GM18951 (cell line): ENCODE results near the gene PSME1.
A peak's percentile ranks its signal among the peaks of the same experiment; 100 is the strongest.

Experiments used
- POLR2A ChIP-seq: IDR thresholded peaks from 4 replicates; pipeline ENCODE4 v1.6.1; 2011; ENCODE audit warnings: mild to moderate bottlenecking; ENCODE audit not compliant: insufficient read length, insufficient read depth; ENCODE audit errors: extremely low read depth
- in situ Hi-C: fragments of 300-500 bp; cut with MboI; formaldehyde crosslinking; loops from one replicate; pipeline ENCODE4 v1.12.0; 2022; ENCODE audit warnings: low sequenced_read_pairs, mixed read lengths, inconsistent platforms; ENCODE audit not compliant: unreplicated experiment

PSME1 gene

DNA sequence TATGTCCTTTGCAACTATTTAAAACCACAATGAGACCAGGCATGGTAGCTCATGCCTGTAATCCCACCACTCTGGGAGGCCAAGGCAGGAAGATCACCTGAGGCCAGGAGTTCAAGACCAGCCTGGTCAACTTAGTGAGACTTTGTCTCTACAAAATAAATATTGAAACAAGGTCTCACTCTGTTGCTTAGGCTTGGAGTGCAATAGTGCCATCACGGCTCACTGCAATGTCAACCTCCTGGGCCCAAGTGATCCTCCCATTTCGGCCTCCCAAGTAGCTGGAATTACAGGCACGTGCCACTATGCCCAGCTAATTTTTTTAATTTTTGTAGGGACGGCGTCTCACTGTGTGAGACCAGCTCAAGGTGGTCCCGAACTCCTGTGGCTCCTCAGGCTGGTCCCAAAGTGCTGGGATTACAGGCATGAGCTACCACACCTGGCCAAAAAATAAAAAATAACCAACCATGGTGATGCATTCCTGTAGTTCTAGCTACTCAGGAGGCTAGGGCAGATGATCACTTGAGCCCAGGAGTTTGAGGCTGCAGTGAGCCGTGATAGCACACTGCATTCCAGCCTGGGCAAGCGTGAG, 6.5 kb upstream of the PSME1 start:
- no peak for TF ChIP-seq POLR2A
- in situ Hi-C loops = no loop called here

DNA sequence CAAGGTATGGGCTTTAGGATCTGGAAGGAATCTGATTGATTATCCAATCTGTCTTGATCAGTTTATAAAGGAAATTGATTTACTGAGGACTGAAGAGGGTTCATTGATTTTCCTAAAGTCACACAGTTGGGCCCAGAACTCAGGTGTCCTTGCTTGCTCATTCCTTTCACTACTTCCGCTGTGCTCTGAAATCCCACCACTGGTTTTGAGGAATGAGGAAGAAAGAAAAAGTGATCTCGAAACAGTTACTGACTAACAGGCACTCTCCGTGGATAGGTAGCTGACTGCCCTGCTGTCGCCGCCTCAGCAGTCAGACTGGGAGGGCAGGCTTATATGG, 5.6 kb upstream of the PSME1 start, which contains the start of gene FITM1:
Gene FITM1 (plus strand): TSS at position 280 of the 337 bp plus-strand sequence. CDS start 905 bp downstream, outside the sequence.
- in situ Hi-C loops = no loop called here
- TF ChIP-seq POLR2A = no peak

GRCh38 chr14:24130717-24131548, 5.1 kb upstream of the PSME1 start:
- TF ChIP-seq POLR2A = no peak
- in situ Hi-C loops = no loop called here

GRCh38 chr14:24131549-24131966, 4.4 kb upstream of the PSME1 start:
- in situ Hi-C loops = no loop called here
- TF ChIP-seq POLR2A = no peak

- TF ChIP-seq POLR2A = no peak
- in situ Hi-C loops = no loop called here
Observed at GRCh38 chr14:24132061-24132685, 3.8 kb upstream of the PSME1 start.

- no peak for TF ChIP-seq POLR2A
- in situ Hi-C loops = no loop called here
Observed at GRCh38 chr14:24132976-24133375, 3.0 kb upstream of the PSME1 start.

GRCh38 chr14:24133735-24134134, 2.3 kb upstream of the PSME1 start:
- TF ChIP-seq POLR2A = no peak
- in situ Hi-C loops = no loop called here

DNA sequence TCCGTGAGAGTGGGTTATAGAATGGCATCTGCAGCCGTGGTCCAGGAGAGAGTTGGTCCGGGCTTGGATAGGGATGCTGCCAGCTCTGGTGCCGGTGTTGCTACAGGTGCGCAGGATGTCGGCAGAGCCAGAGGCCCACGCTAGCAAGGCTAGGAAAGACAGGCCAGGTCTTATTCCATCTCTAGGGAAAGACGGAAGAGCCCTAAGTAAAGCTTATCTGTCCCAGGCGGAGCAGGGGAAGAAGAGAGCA, 485 bp upstream of the PSME1 start:
- TF ChIP-seq POLR2A = no peak

GRCh38 chr14:24136684-24137528, 912 bp downstream of the PSME1 start:
- in situ Hi-C loops = no loop called here
- no peak for TF ChIP-seq POLR2A

More for the DNA sequence above, 485 bp upstream of the PSME1 start:
- in situ Hi-C loops = no loop called here

DNA sequence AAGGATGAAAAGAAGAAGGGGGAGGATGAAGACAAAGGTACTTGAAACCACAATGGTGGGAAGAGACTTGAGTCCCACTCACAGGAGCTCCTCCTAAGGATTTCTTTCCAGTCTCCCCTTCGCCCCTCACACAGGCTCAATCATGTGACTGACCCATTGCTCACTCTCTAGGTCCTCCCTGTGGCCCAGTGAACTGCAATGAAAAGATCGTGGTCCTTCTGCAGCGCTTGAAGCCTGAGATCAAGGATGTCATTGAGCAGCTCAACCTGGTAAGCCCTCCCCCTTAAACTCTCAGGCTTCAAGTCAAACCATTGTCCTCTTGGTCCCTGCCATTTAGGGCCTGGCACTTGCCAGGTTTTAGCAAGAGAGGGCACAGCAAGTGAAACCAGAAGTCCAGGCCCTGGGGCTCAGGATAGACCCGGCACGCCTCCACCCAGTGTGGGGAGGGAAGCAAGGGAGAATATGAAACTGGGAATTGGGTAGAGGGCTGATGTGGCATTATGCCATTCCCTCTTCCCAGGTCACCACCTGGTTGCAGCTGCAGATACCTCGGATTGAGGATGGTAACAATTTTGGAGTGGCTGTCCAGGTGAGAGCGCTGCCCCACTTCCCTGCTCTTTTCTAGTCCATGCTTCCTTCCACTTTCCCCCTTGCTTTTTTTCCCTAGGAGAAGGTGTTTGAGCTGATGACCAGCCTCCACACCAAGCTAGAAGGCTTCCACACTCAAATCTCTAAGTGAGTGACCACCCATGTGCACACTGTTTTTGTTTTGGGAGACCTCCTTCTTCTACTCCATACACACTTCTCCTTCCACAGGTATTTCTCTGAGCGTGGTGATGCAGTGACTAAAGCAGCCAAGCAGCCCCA, 1.8 kb downstream of the PSME1 start:
- in situ Hi-C loops = no loop called here
- TF ChIP-seq POLR2A = no peak

DNA sequence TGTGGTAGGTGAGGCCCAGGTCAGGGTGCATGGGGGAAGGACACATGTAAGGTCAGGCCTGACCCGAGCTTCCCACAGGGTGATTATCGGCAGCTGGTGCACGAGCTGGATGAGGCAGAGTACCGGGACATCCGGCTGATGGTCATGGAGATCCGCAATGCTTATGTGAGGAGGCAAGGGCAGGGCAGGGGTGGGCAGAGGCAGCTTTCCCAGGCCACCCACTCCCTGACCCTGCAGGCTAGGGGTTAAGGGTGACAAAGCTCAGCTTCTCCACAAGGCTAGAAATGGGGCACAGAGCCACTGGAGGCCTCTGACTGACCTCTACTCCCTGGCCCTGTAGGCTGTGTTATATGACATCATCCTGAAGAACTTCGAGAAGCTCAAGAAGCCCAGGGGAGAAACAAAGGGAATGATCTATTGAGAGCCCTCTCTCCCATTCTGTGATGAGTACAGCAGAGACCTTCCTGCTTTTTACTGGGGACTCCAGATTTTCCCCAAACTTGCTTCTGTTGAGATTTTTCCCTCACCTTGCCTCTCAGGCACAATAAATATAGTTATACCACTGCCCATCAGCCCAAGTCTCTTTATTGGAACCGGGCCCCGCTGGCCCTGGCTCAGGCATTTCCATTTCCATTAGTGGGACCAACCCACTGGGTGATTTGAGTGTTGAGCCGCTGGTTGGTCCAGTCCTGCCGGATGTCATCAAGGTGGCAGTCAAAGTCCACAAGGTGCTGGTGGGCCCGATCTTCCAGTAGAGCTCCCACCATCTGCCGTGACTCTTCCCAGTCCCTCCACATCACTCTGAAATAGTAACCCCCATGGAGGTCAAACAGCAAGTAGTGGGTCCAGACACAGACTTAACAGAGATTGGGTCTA, 2.6 kb downstream of the PSME1 start:
- in situ Hi-C loops = no loop called here
- peak; percentile 20 for TF ChIP-seq POLR2A
